GM11168 (cell line): Measurements from ENCODE around the gene CABLES1.

Experiments
- in situ Hi-C: fragments of 300-500 bp; cut with MboI; formaldehyde crosslinking; loops from one replicate; pipeline ENCODE4 v1.12.0; 2022; ENCODE audit warnings: low sequenced_read_pairs; ENCODE audit not compliant: unreplicated experiment

Gene CABLES1

DNA sequence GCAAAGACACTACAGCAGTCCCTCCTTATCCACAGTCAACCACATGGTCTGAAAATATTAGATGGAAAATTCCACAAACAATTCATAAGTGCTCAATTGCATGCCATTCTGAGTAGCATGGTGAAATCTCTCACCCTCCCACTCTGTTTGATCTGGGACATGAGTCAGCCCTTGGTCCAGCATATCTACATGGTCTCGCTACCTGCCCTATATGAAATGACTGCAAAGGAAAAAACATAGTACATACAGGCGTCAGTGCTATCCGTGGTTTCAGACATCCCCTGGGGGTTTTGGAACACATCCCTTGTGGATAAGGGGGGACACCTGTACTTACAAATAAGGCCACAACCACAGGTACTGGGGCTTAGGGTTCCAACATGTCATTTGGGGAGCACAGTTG, 73.7 kb downstream of the CABLES1 start:
- in situ Hi-C loops, result no loop called here

DNA sequence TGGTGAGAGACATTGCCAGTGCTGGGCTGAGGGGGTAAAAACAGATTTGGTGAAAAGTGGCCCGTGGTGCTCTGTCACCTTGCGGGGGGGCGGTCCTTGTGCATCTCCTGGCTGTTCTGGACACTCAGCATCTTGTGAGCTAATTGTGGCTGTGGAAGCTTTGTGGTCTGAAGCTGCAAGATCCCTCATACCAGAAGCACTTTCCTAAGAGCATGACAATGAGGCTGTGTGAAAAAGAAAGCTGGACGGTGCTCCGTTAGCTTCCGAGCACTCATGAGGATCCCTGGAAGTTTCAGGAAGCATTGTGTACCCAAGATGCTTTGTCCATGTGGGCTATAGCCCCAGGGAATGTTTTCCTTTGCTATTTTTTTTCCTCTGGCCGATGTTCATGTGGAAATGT, 74.5 kb downstream of the CABLES1 start:
- in situ Hi-C loops, result no loop called here

DNA sequence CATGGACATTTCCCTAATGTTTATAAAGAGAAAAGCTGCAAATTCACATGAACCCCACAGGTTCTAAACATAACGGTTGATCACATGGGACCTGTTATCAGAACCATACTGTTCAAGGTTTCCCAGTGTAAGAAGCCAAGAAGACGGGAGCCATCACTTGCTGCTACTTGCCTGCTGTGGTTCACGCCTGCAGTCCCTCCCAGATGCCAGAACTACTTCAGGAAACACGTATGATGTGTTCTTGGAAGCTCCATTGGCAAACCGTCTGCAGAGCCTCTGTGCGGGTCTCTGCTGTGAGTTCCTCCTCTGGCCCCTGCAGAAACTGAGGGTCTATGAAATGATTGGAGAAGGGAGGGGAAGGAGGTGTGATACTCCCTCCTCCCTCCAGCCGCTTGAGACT, 75.2 kb downstream of the CABLES1 start:
- in situ Hi-C loops, result no loop called here

DNA sequence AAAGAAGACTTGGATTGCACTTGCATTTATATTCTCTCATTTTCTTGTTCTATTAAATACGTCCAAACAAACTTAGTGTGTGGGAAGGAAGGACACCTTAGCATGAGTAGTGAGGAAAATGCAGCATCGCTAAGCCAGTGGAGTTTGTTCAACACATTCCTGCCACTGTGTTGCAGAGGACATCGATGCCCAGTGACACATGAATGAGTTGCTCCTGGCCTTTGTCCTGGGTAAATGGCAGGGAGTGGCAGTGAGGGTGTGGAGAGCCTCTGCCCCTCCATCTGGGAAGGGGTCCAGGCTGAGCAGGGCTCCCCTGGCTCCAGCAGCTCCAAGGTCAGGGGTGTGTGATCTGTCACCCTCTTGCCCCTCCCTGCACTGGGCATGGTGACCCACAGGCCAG, 75.9 kb downstream of the CABLES1 start:
- in situ Hi-C loops, result no loop called here

DNA sequence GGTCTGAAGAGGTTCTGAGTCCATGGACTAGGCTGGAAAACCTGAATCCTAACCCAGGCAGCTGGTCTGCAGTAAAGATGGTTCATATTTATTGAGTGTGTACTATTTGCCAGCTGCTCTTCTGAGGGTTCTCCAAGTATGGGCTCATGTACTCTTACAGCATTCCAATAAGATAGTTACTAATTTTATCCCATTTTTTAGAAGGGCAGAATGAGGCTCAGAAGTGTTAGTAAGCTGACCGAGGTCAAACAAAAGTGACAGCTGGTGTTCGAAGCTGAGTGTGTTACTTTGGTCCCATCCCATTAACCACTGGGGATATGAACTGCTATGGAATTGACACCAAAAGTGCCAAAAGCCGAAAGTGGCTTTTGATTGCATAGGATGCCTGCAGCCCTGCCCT, 76.9 kb downstream of the CABLES1 start:
- in situ Hi-C loops, result no loop called here

DNA sequence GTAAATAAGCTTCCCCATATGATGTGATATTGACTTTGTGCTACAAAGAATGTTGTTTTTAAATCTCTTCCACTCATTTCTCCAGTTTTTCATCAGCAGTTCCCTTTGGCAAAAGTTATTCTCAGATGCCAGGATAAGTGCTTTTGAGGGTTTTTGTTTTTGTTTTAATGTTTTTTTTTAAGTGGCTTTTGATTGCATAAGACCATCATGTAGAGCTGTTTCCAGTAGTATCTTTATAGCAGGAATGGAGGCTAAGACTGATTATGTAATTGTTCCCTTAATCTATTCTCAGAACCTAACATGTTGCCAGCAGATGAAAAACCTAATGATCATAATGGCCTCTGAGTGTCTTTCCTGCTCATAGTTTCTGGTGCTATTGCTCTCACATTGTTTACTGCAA, 77.9 kb downstream of the CABLES1 start:
- in situ Hi-C loops, result no loop called here

DNA sequence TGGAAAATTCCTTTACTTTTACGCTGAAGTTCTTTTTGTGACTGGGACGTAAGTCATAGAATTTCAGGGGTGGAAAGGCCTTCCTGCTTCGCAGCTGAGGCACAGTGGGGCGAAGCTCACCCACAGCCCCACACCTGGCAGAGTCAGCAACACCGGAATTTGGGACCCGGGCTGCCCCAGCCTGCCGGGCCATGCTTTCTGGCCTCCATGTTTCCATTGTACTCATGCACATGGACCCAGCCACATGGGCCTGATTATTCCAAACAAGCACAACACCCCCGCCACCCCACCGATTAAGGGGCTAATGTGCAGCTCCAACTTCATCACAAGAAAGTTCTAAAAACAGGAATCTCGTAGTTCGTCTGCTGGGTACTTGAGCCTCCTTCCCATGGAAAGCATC, 82.5 kb downstream of the CABLES1 start:
- in situ Hi-C loops, result no loop called here

DNA sequence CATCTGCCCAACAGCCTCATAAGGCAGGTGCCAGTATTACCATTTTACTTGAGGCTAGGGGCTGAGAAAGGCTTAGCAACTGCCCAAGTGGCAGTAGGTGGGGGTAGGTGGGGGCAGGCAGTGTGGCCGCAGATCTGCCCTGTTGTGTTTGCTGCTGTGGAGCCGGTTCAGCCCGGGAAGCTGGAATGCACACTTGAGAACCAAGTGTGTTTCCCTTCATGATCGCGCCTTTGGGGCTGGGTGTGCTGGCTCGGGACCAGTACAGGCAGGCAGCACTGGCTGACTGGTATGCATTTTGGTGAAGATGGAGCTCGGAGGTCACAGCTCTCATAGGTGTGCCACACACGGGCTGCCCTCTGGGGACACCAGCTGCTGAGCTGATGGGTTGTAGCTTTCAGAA, 85.1 kb downstream of the CABLES1 start:
- in situ Hi-C loops, result no loop called here

DNA sequence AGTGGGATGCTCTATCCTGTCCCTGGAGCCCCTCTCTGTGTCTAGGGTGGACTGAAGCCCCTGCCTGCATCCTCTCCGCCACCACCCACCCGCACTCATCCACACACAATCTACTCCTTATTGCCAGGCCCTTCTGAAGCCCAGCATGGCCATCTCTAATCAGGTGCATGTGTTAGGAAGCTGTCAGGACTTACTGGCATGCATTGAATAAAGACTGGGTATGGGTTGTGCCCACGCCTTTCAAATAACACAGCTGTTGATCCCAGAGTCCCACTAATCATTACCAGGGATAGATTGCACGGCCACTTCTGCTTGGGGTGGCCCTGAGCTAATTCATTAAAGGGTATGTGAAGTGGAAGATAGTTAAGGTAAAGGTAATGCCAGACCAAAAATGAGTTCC, 88.4 kb downstream of the CABLES1 start:
- in situ Hi-C loops, result no loop called here

DNA sequence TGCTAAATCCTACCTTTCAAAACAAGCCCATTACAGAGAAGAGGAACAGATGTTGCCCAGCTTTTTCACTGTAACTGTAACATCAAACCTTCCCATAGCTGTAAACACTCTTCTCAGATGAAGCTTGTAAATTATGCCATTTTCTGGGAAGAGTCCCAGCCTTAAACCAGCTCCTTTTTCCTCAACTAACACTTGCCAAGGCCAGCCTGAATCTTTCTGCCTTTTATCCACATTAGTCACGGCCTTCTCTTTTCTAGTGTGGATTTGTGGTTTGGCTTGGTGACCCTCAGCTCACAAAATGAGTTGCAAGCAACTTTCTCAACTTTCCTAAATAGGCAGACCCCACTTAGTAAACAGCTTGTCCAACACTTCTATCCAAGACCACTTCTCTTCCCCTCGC, 90.2 kb downstream of the CABLES1 start:
- in situ Hi-C loops, result loop anchor here (5.0 kb wide), 1 partner anchor 88 kb away; the partner anchor contains the start of gene CABLES1

DNA sequence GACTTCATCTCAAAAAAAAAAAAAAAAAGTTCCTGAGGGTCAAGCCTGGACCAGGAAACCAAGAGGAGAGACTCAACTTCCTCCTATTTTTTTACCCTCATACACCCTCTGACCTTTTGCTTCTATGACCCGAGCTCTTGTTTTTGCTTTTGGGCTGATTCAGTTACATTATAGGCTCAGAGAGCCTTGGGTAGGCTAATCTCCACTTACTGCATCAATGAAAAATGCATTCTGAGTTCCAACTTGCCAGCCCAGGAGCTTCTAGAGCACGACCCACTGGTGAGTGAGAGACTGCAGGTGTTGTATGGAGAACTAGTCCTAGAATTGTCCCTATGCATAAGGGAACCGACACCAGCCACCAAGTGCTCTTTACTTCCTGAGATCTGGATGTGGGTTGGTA, 91.1 kb downstream of the CABLES1 start:
- in situ Hi-C loops, result loop anchor here (5.0 kb wide), 1 partner anchor 89 kb away; the partner anchor contains the start of gene CABLES1

DNA sequence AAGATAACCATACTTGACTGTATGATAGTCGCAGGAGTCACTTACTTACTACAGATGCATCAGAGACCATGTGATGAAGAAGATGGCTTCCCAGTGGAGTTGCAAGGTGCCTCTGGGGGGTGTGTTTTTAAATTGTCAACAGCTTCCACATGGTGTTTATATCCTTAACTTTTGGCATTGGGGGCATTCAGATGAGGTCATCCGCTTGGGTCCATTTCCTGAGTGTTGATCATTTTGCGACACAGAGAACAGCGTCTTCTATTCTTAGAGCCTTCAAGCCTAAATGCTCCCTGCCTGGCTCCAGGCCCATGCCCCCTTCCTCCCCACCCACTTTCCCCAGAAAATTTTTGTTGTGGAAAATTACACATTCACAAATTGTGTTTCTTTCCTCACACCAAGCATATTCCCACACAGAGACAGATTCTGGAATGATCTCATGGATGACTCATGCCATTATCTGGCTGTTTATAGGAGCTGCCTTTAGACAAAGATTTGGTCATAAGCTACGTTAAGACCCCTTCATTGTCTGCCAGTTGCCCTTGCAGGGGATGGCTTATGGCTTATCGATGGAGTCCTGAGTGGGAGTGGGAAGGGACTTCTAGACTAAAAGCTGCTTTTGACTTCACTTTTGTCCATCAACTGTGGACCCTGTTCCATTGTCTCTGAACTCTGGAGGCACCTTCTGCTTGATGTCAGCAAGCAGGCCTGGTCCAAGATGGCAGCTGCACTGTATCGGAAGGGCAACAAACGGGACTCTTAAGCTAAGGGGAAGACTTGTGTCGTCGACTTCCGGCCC, 91.8 kb downstream of the CABLES1 start:
- in situ Hi-C loops, result loop anchor here (5.0 kb wide), 1 partner anchor 90 kb away; the partner anchor contains the start of gene CABLES1

DNA sequence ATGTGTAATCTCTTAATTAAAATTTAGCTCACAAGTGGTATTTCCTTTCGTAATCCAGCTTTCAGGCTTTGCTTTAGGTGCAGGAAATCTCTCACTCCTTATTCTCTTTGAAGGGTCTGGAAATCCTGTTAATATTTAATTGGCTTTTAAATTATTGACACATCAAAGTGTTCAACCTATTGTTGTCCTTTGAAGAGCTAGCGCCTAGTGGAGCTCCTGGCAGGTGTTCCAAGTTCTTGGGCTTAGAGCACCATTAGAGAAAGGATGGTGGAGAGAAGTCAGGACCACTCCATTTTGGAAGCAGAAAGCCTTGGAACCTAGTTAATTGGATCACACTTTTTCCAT, 92.4 kb downstream of the CABLES1 start:
- in situ Hi-C loops, result loop anchor here (5.0 kb wide), 1 partner anchor 90 kb away; the partner anchor contains the start of gene CABLES1

DNA sequence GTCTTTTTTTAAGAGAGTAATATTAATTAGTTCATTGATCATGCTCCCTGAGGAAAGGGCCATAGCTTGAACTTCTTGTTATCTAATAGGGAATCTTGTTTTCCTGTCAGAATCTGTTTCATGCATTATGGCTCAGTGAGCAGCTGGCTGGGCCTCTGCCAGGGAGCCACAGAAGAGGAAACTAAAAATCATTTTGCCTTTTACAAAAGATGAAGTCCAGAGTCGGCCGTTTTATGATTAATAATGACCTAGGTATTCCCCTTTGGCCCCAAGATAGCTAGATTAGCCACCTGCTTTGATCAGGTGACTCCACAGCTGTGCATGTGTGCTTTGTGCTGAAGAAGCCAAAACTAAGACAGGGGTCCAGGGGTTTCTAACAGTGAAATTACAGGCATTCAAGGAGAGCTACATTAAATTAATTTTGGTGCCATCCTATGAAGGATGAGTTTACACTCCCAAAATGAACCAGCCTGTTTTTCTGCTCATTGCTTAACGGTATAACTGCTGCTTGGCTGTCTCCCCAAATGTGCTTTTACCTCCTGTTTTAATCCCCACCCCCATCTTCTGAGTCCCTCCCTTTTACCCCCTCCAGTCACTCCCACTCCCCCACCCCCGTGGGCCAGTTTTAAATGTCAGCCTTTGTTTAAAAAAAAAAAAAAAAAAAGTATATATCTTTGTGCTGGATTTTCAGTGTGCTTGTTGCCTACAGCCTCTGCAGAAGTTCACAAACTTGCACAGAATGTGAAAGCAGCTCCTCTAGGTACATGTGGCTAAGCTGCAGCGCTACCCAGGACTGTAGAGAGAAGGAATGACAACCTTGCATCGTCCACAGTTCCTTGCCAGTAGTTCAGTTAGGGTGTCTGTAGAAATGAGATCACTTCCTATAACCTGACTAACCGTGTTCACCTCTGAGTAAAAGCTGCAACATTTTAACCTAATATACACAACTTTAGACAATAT, 93.1 kb downstream of the CABLES1 start:
- in situ Hi-C loops, result loop anchor here (5.0 kb wide), 1 partner anchor 91 kb away; the partner anchor contains the start of gene CABLES1

DNA sequence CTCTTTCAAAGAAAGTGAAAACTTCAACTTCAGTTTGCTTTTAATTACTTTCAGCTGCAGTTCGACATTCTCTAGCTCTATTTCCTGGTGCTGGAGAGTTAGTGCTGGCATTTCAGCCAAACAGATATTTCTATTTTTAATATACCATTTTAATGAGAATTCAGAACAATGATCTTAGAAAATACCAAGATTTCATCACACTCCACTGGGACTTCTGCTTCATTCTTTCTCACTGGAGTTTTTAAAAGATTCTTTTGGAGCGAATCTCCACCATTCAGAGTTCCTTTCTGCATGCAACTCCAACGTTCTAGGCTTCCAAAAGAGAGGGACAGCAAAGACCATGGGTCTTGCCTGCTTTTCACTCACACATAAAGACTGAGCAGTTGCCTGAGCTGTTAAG, 94.2 kb downstream of the CABLES1 start:
- in situ Hi-C loops, result loop anchor here (5.0 kb wide), 1 partner anchor 92 kb away; the partner anchor contains the start of gene CABLES1

DNA sequence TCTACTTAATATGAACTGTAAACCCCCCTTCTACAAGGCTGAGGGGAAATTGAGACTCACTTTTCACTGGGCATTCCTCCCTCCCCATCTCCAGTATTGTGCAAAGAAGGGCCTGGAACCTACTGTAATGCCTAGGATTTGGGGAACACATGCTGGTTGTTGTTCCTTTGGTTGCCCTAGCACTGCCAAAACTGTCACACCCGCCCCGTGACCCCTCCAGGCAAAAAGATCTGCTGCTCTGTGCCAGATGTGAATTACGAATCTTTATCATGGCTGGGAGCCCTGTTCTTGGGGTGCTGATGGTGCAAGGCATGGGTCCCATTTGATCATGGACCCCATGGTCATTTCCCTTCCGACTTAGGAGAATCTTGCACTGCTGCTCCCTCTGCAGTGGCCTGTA, 95.4 kb downstream of the CABLES1 start:
- in situ Hi-C loops, result no loop called here

DNA sequence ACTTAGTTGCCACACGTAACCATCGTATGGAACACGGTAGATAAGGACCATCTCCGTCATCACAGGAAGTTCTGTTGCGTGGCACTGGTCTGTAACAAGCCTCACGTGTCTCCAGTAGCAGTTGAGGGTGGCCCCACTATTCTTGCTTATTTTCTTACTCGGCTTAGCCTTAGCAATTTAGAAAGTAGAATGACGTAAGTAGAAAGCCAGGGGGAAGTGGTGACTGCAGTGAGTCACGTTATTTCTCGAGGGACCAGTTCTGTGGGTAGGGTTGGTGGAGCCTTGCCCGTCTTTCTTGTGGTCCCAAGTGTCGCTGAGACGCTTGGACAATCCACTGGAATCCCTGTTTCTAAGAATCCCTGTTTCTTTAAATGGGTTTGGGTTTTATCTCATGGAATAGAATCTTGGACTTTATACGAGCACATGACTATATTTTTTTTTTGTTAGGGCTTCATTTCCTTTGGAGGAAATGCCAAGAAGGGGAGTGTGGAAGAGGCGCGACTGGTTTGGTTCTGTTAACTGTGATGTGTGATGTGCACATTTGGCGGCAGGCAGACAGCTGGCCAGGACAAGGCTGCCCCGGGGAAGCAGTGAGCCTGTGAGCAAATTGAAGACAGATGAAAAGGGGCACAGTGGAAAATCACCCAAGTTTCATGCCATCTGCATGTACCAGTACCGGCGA, 96.2 kb downstream of the CABLES1 start:
- in situ Hi-C loops, result no loop called here

DNA sequence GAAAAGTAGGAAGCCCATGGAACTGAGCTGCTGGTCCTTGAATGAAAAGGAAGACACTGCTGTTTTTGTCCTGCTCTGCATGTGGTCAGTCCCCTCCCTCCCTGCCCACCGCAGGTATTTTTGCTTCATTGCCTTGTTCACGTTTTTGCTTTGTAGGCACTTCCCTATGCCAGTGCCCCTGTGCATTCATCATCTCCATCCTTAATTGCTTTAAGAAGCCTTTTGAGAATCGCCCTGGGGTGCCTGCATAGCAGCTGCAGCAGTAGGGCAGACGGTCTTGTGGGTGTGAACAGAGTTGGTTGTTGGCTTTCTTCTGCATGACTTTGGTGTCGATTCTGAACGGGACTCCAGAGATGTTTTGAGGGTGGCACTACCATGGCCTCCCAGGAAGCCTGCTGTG, 97.0 kb downstream of the CABLES1 start:
- in situ Hi-C loops, result no loop called here

DNA sequence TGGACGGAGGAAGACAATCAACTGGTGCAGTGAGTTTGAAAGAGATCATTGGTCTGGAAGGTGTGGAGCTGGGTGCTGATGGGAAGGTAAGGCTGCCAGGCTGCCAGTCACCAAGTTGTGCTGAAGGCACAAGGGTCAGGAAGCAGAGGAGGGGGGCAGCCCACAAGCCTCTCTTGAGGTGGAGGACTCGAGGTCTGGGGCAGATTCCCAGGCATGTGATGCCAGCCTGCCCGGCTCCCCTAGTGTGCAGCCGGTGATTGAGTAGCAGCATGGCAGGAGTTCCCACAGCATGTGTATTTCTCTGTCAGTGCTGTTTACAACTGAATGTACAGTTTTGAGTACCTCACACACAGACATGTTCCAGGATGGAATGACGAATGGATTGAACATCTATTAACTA, 99.3 kb downstream of the CABLES1 start:
- in situ Hi-C loops, result no loop called here

DNA sequence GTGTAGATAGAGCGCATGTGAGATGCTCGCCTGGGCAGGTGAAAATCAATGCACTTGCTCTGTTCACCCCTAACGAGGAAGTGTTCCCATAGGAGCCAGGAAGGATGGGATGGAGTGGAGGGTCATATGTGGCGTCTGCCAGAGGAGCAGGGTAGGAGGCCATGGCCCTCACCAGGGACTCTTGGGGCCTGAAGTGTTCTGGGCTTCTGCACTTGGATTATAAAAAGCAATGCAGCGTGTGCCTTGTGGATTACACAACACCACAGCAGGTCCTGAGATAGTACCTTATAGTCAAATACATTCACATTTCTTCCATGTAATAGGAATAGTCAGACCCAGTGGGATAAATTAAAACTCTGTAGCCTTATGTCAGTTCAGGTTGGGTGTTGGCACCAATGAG, 100.1 kb downstream of the CABLES1 start:
- in situ Hi-C loops, result no loop called here
